ENCODE results near the gene TRABD2A.

GRCh38 chr2:84881581-84882413 is 913 bp upstream of the TRABD2A start:
- TF ChIP-seq, protein P1, sequence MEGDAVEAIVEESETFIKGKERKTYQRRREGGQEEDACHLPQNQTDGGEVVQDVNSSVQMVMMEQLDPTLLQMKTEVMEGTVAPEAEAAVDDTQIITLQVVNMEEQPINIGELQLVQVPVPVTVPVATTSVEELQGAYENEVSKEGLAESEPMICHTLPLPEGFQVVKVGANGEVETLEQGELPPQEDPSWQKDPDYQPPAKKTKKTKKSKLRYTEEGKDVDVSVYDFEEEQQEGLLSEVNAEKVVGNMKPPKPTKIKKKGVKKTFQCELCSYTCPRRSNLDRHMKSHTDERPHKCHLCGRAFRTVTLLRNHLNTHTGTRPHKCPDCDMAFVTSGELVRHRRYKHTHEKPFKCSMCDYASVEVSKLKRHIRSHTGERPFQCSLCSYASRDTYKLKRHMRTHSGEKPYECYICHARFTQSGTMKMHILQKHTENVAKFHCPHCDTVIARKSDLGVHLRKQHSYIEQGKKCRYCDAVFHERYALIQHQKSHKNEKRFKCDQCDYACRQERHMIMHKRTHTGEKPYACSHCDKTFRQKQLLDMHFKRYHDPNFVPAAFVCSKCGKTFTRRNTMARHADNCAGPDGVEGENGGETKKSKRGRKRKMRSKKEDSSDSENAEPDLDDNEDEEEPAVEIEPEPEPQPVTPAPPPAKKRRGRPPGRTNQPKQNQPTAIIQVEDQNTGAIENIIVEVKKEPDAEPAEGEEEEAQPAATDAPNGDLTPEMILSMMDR (IDR thresholded peaks at IDR 0.05) = peak; percentile 55 to 68 (median 66)
- TF ChIP-seq POLR2A (IDR thresholded peaks at IDR 0.05) = no peak

All from uterus (tissue), 2 donors.